Spleen (tissue), 7 donors: ENCODE measurements around the gene PLA2G4B.

Source experiments
- POLR2A ChIP-seq, 3 donors: fragments of 450-650 bp; IDR thresholded peaks; one replicate each; pipeline ENCODE4 v1.5.1; 2017; ENCODE audit warnings: antibody characterized with exemption in 3 of 3, mild to moderate bottlenecking in 1 of 3
- POLR2AphosphoS5 ChIP-seq, 3 donors: sonication (generic); formaldehyde crosslinking; IDR thresholded peaks; one replicate each; pipeline ENCODE4 v1.5.1; 2017; ENCODE audit warnings: antibody characterized with exemption in 3 of 3
- TF ChIP-seq, protein P1 (sequence below), 11 experiments: fragments of 200-600 bp in 7 of 11; fragments of 450-650 bp in 4 of 11; sonication (generic) in 4 of 11; IDR thresholded peaks in 8 of 11; conservative IDR thresholded peaks in 3 of 11; 1 replicate in 7 of 11; 2 replicates in 4 of 11; pipeline versions ENCODE4 v1.4.0 to v1.8.0; 2016 to 2021; ENCODE audit warnings: antibody characterized with exemption in 11 of 11, inconsistent platforms in 4 of 11, mild to moderate bottlenecking in 1 of 11
- donor health status: DM: no; HTN: no; CAD: no; lungs with moderate emphysema.
- donor health status: DM: no; HTN: no; CAD: no.
- donor health status: DM: no; HTN: no; CAD: no.

DNA sequence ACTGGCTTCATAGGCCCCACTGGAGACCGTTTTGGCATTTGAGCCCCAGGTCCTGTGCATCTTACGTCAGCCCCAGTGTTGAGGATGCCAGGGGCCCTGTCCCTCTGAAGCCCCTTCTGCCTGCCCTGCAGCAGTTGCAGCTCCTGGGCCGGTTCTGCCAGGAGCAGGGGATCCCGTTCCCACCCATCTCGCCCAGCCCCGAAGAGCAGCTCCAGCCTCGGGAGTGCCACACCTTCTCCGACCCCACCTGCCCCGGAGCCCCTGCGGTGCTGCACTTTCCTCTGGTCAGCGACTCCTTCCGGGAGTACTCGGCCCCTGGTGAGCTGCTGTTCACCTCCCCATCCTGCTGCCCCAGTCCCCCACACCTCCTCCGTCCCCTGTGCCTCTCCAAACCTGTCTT lies 8.6 kb downstream of the PLA2G4B start:
- TF ChIP-seq, protein P1, sequence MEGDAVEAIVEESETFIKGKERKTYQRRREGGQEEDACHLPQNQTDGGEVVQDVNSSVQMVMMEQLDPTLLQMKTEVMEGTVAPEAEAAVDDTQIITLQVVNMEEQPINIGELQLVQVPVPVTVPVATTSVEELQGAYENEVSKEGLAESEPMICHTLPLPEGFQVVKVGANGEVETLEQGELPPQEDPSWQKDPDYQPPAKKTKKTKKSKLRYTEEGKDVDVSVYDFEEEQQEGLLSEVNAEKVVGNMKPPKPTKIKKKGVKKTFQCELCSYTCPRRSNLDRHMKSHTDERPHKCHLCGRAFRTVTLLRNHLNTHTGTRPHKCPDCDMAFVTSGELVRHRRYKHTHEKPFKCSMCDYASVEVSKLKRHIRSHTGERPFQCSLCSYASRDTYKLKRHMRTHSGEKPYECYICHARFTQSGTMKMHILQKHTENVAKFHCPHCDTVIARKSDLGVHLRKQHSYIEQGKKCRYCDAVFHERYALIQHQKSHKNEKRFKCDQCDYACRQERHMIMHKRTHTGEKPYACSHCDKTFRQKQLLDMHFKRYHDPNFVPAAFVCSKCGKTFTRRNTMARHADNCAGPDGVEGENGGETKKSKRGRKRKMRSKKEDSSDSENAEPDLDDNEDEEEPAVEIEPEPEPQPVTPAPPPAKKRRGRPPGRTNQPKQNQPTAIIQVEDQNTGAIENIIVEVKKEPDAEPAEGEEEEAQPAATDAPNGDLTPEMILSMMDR (IDR thresholded peaks at IDR 0.05 in 8 of 11, conservative IDR thresholded peaks at IDR 0.05 in 3 of 11), result no peak
- TF ChIP-seq POLR2A (IDR thresholded peaks at IDR 0.05) (no peak), POLR2AphosphoS5 (IDR thresholded peaks at IDR 0.05) (no peak)
